Natural killer cell treated with Interleukin-12 subunit alpha and Interleukin-12 subunit beta and Interleukin-15 and Interleukin-18, amount 100 ng/mL, for 72 hours (primary cell): Measurements from ENCODE around the gene HELZ2. TPM values are rescaled to one million over a fixed set of nuclear protein-coding genes. Genes with fewer than 3 reads are reported as not detected.

Source experiments
- ATAC-seq, 2 donors: fragments of 150-1000 bp; cut with Tn5 transposase in 1 of 2; sonication (Bioruptor Pico), chemical (Tn5 transposase) in 1 of 2; 2 replicates each; pipeline ENCODE4 v1.10.0; 2021
- DNase-seq: peaks from one replicate; pipeline ENCODE4 v3.0.0; 2022; ENCODE audit warnings: low spot score
- H3K27ac Mint-ChIP-seq, 2 donors: 1 replicate in 1 of 2; 2 replicates in 1 of 2; pipeline ENCODE4 v1.8.0; 2022; ENCODE audit warnings: mixed read lengths in 2 of 2, mild to moderate bottlenecking in 1 of 2, moderate library complexity in 1 of 2
- H3K27me3 Mint-ChIP-seq, 2 donors: 1 replicate in 1 of 2; 2 replicates in 1 of 2; pipeline ENCODE4 v1.8.0; 2022; ENCODE audit warnings: mixed read lengths in 2 of 2
- H3K36me3 Mint-ChIP-seq: one replicate; pipeline ENCODE4 v1.8.0; 2022; ENCODE audit warnings: mixed read lengths
- H3K4me1 Mint-ChIP-seq, 2 donors: 1 replicate in 1 of 2; 2 replicates in 1 of 2; pipeline ENCODE4 v1.8.0; 2022; ENCODE audit warnings: low read depth in 2 of 2, mixed read lengths in 2 of 2, mild to moderate bottlenecking in 1 of 2
- H3K4me3 Mint-ChIP-seq: one replicate; pipeline ENCODE4 v1.8.0; 2022; ENCODE audit warnings: mixed read lengths
- H3K9me3 Mint-ChIP-seq: 2 replicates; pipeline ENCODE4 v1.8.0; 2022; ENCODE audit warnings: mixed read lengths
- total RNA-seq, 2 donors: library from RNA; stranded (reverse); gene quantifications; one replicate each; pipeline ENCODE4 v1.2.3, GENCODE V29; 2022

The HELZ2 gene
- total RNA-seq, 2 donors from 2014 or later, result 19.6 to 27.6 TPM

DNA sequence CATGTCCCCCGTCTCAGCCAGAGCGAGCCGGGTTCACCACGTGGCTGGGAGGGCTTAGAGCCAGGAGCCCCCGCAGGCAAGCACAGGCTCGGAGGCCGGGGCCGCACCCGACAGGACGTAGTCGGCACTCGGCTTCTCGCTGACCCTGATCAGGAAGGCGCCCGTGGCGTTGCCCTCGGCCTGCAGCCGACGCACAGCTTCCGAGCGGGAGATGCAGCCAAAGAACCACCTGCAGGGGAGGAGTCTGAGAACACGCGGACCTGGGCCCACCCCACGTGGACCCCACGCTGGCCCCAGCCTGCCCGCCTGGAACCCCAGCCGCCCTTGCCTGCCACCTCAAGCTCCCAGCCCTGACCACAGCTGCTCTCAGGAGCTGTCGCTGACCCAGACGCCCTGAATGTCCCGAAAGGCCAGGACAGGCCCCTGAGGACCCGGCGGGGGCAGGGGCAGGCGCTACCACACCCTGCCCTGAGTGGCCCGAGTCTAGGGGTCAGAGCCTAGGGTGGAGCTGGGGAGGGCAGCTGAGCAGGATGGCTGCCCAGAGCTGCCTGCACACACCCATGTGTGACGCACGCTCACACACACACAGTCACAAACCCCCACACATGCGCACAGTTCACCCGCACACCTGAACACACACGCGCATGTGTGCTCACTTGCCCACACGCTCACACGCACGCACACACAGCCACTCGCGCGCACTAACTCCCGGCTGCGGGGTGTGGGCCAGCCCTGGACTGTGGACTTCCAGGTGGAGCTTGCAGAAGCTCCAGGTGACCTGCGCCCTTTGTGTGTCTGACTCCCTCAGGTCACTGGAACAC, 39.0 kb downstream of the HELZ2 start:
- ATAC-seq (no peak), DNase-seq (peak; percentile 34)
- H3K27me3 Mint-ChIP-seq, result peaks cover 0 to 4% of the 10 kb centered on the region in 2 donors
- H3K4me1 Mint-ChIP-seq, result peaks cover 0 to 16% of the 10 kb centered on the region in 2 donors
- H3K9me3 Mint-ChIP-seq, result no peaks in the 10 kb centered on the region
- no peak overlapping the region for H3K27ac Mint-ChIP-seq
- no peak overlapping the region for H3K4me3 Mint-ChIP-seq
- no peaks in the 10 kb centered on the region for H3K36me3 Mint-ChIP-seq

DNA sequence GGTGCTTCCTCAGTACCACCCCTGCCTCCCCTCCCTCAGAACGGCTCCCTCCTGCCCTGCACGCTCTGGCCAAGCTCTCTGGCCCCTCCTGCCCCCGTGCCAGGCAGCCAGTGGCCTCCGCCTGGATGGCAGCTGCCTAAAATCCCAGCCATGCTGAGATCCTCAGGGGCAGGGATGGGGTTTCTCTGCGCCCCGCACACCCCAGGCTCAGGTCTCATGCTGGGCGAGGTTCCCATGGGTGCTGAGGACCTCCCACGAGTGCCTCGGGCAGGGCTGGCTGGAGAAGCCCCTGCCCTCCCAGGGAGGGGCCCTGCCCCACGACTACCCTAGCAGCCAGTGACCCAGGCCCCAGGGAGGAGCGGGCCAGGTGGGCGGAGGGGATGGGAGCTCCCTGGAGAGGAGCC, 39.6 kb downstream of the HELZ2 start:
- Mint-ChIP-seq H3K4me1 (peaks cover 0 to 16% of the 10 kb centered on the region in 2 donors), H3K4me3 (no peak overlapping the region), H3K9me3 (no peaks in the 10 kb centered on the region), H3K27ac (no peak overlapping the region), H3K36me3 (no peaks in the 10 kb centered on the region), H3K27me3 (peaks cover 0 to 4% of the 10 kb centered on the region in 2 donors)
- DNase-seq (peak; percentile 59), ATAC-seq (no peak)

DNA sequence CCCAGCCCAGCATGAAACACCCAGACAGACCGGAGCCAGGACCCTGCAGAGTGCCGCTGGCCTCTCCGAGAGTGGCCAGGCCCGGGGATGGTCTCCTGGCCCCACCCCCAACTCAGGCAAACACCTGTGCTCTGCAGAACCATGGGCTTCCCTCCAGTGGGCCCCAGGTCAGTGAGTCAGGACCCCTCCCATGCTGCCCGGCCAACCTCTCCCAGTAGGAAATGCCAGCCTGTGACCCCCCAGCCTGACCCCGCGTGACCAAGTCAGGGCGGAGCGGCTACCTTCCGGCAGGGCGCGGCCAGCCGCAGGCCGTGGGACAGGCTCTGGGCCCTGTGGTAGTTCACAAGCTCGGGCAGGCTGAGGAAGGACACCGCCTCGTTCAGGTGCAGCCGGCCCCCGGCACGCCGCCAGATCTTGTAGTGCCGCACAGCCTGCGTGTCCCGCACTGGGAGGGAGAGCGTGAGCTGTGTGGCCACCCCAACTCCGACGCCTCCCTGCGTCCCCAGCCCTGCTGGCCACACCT, 40.1 kb downstream of the HELZ2 start:
- ATAC-seq (no peak), DNase-seq (peak; percentile 58)
- H3K9me3 Mint-ChIP-seq, result no peaks in the 10 kb centered on the region

DNA sequence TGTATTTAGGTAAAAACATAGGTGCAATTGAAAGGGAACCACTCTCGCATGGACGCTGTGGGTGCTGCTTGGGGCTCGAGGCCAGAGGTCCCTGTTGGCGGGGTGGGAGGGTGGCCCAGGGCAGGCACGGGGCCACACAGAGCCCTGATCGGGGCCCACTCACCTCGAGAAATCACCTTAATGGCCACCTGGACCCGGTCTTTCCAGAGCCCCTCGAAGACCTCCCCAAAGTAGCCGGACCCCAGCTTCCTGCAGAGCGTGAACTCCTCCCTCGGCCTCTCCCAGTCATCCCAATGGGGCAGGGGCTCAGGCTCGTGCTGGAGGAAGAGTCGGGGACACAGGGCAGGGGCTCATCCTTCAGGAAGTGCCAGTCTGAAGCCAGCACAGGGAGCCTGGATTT, 40.7 kb downstream of the HELZ2 start:
- Mint-ChIP-seq H3K4me3 (no peak overlapping the region), H3K9me3 (no peaks in the 10 kb centered on the region), H3K27me3 (peaks cover 0 to 4% of the 10 kb centered on the region in 2 donors), H3K4me1 (peaks cover 0 to 16% of the 10 kb centered on the region in 2 donors), H3K27ac (no peak overlapping the region), H3K36me3 (no peaks in the 10 kb centered on the region)
- DNase-seq, result peak; percentile 56
- no peak for ATAC-seq

More for the DNA sequence above, 40.1 kb downstream of the HELZ2 start:
- Mint-ChIP-seq H3K27me3 (peaks cover 0 to 4% of the 10 kb centered on the region in 2 donors), H3K36me3 (no peaks in the 10 kb centered on the region), H3K4me3 (no peak overlapping the region), H3K27ac (no peak overlapping the region), H3K4me1 (peaks cover 0 to 16% of the 10 kb centered on the region in 2 donors)

DNA sequence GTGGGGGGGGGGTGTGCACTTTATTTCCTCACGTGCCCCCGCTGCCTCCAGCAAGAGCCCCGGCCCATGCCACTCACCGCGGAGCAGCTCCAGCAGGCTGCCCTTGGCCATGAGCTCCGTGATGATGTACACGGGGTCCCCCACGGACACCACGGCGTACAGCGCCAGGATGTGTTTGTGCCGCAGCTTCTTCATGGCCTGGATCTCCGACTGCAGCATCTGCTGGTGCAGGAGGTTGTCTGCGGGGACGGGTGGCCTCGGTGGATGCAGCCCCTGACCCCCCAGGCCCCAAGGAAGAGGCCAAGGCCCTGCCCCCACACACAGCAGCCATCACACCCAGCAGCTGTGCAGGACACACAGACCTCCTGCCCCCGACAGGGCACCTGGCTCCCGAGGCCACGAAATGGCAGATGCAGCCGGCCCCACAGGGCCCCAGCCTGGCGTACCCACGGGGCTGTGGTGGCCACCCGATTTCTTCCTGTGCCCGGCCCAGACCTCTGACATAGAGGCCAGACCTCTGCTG, 41.5 kb downstream of the HELZ2 start:
- no peak overlapping the region for H3K27ac Mint-ChIP-seq
- DNase-seq (peak; percentile 51), ATAC-seq (no peak)
- no peaks in the 10 kb centered on the region for H3K36me3 Mint-ChIP-seq
- no peak overlapping the region for H3K4me3 Mint-ChIP-seq
- peaks cover 0 to 10% of the 10 kb centered on the region in 2 donors for H3K4me1 Mint-ChIP-seq
- H3K27me3 Mint-ChIP-seq, result peaks cover 0 to 4% of the 10 kb centered on the region in 2 donors
- H3K9me3 Mint-ChIP-seq, result no peaks in the 10 kb centered on the region

DNA sequence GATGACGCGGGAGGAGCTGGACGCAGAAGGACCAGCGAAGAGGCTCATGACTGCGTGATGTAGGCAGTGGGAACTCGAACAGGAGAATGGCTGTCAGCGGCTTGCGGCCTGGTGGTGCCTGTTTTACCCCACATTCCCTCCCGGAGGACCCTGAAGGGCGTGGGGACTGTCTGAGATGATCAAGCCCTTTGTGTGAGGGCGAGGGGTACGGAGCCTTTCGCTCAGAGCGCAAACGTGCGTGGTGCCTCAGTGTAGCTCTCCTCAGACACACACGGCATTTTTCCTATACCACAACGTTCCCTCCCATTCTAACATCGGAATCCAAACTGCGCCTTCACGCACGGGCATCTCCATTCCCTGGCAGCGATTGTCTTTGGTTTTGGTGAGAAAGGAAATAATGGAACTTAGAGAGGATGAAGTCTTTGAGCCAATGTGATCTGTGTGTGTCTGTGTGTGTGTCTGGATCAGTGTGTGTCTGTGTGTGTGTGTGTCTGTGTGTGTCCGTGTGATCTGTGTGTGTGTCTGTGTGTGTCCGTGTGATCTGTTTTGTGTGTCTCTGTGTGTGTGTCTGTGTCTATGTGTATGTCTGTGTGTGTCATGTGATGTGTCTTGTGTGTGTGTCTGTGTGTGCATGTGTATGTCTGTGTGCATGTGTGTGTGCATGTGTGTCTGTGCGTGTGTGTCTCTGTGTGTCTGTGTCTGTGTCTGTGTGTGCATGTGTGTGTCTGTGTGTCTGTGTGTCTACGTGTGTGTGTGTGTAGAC, 42.2 kb downstream of the HELZ2 start:
- DNase-seq (peak; percentile 55), ATAC-seq (no peak)
- peaks cover 0 to 4% of the 10 kb centered on the region in 2 donors for H3K27me3 Mint-ChIP-seq
- H3K4me3 Mint-ChIP-seq, result no peak overlapping the region
- H3K4me1 Mint-ChIP-seq, result peaks cover 0 to 7% of the 10 kb centered on the region in 2 donors
- H3K36me3 Mint-ChIP-seq, result no peaks in the 10 kb centered on the region
- no peaks in the 10 kb centered on the region for H3K9me3 Mint-ChIP-seq
- H3K27ac Mint-ChIP-seq, result no peak overlapping the region

DNA sequence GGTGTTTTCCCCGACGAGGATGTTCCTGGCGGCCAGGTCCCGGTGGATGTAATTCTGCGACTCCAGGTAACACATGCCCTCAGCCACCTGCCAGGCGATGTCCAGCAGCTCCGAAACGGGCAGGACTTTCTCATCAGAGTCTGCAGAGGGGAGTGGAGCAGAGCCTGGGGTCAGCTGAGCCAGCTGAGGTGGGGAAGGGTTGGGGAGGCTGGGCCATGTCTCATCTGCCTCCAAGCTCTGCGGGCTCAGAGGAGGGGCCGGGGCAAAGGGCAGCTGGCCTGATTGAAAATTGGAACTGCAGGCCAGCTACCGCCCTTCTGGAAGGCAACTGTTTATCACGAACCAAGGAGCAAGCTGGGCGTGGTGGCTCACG, 43.3 kb downstream of the HELZ2 start:
- Mint-ChIP-seq H3K4me1 (peaks cover 0 to 4% of the 10 kb centered on the region in 2 donors), H3K9me3 (no peaks in the 10 kb centered on the region)

DNA sequence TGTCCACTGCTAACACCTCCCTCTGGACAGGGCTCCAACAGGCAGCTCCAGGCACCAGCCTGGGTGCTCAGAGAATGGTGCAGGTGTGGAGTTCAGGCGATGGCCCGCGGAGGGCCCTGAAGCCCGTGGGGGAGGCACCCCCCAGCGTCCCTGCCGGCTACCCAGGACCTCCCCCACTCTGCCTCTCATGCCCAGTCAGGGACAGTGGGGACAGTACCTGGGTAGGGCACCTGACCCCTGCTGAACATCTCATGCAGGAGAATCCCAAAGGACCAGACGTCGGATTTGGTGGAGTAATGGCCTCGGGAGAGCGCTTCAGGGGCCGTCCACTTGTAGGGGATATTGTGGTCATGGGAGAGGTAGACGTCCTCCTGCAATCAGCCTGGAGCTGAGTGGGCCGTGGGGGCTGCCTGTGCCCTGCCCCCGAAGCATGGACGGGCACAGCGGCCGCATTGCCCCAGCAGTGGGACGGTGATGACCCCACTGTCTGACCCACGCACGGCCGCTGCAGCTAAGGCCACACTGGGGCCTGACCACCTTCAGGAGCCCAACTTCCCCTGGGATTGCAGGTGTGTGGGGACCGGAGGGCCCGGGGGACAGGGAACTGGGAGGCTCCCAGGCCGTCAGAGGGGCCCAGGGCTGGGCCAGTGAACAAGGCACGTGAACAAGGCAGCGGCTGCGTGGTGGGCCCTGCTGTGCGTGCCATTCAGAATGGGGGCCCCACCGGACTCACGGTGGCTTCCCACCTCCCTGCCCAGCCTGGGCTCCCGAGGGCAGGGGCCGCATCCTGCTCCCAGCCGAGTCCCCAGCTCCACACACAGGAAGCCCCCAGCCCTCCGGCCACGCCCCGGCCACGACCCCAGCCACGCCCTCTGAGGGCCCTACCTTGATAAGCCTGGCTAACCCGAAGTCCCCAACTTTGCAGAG, 43.9 kb downstream of the HELZ2 start:
- no peaks in the 10 kb centered on the region for H3K36me3 Mint-ChIP-seq
- no peak overlapping the region for H3K27ac Mint-ChIP-seq
- H3K27me3 Mint-ChIP-seq, result peaks cover 0 to 4% of the 10 kb centered on the region in 2 donors
- no peak overlapping the region for H3K4me3 Mint-ChIP-seq
- no peak for ATAC-seq
- no peaks in the 10 kb centered on the region for H3K9me3 Mint-ChIP-seq
- peaks cover 0 to 4% of the 10 kb centered on the region in 2 donors for H3K4me1 Mint-ChIP-seq
- DNase-seq, result peak; percentile 31

More for the DNA sequence above, 43.3 kb downstream of the HELZ2 start:
- ATAC-seq (no peak), DNase-seq (peak; percentile 41)
- no peak overlapping the region for H3K4me3 Mint-ChIP-seq
- H3K36me3 Mint-ChIP-seq, result no peaks in the 10 kb centered on the region
- H3K27me3 Mint-ChIP-seq, result peaks cover 0 to 4% of the 10 kb centered on the region in 2 donors
- H3K27ac Mint-ChIP-seq, result no peak overlapping the region

DNA sequence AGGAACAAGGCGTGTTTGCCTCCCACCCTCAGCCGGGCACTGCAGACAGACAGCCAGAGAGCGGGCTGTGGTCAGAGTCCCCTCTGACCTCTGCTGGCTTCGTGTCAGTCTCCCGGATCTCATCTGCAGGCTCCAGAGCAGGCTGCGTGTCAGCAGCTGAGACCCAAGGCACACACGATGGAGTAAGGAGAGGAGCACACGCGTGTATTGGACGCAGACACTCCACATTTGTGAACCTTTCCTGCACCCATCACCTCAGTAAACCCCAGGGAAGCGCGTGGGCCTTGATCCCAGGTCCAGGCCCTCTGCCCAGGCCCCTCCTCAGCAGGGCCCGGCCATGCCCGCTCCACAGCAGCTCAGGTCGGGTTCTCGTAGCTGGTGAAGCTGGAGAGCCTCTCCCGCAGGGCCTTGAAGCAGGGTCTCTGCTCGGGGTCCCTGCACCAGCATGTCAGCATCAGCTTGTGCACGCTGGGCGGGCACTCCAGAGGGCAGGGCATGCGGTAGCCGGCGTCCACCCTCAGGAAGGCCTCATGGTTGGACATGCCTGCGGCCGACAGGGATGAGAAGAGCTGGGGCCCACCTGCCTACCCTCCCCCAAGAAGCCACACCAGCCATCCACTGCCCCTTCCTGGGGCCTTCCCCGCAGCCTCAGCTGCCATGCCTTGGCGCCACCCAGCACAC, 44.7 kb downstream of the HELZ2 start:
- Mint-ChIP-seq H3K4me3 (no peak overlapping the region), H3K27ac (no peak overlapping the region), H3K9me3 (no peaks in the 10 kb centered on the region), H3K27me3 (peaks cover 0 to 4% of the 10 kb centered on the region in 2 donors), H3K4me1 (peaks cover 0 to 4% of the 10 kb centered on the region in 2 donors), H3K36me3 (no peaks in the 10 kb centered on the region)
- DNase-seq, result no peak
- ATAC-seq, result no peak

DNA sequence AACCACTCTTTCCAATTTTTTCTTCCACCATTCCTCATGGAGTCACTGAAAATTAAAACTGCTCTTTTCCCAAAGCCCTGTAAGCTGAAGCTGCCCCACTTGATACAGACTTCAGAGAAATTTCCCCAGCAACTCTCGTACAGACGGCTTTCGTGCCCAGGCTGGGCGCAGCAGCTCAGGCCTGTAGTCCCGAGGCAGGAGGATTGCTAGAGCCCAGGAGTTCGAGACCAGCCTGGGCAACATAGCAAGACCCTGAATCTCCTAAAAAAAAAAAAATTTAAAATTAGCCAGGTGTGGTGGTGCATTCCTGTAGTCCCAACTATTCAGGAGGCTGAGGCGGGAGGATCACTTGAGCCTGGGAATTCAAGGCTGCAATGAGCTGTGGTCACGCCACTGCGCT, 46.9 kb downstream of the HELZ2 start:
- H3K4me3 Mint-ChIP-seq, result no peak overlapping the region
- no peak for ATAC-seq
- peak; percentile 26 for DNase-seq
- H3K4me1 Mint-ChIP-seq, result peaks cover 4 to 6% of the 10 kb centered on the region in 2 donors
- no peaks in the 10 kb centered on the region for H3K36me3 Mint-ChIP-seq
- no peaks in the 10 kb centered on the region for H3K9me3 Mint-ChIP-seq
- no peak overlapping the region for H3K27ac Mint-ChIP-seq
- peaks cover 0 to 3% of the 10 kb centered on the region in 2 donors for H3K27me3 Mint-ChIP-seq

DNA sequence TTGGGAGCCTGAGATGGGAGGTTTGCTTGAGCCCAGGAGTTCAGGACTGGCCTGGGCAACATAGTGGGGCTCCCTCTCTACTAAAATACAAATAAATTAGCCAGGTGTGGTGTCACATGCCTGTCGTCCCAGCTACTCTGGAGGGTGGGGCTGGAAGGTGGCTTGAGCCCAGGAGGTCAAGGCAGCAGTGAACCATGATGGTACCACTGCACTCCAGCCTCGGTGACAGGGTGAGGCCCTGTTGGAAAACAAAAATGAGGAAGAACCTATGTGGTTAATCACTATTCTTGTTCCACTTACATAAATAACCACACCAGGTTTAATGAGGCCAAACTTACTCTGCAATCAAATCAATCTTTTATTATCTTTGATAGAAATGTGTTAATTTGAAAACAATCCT, 48.1 kb downstream of the HELZ2 start:
- Mint-ChIP-seq H3K9me3 (no peaks in the 10 kb centered on the region), H3K36me3 (no peaks in the 10 kb centered on the region), H3K4me1 (peaks cover 4 to 6% of the 10 kb centered on the region in 2 donors), H3K4me3 (no peak overlapping the region), H3K27ac (no peak overlapping the region), H3K27me3 (no peaks in the 10 kb centered on the region)
- DNase-seq (peak; percentile 31), ATAC-seq (no peak)

DNA sequence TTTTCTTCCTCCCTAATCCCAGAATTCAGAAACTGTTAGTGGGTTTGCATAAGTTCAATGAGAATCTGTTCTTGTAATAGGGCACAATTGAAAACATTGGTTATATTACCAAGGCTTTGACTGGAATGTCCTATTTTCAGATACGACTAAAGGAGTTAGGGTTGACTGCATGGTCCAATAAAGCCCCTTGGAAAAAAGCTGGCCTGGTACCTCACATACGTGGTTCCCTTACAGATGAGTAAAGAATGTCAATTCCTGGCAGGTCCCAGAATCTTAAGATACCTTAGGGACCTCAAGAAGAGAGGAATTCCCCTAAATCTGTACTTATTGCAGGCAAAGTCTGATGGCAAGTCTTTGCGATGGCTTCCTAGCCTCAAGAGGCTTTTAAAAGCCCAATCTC, 48.9 kb downstream of the HELZ2 start:
- H3K4me1 Mint-ChIP-seq, result peaks cover 4 to 6% of the 10 kb centered on the region in 2 donors
- no peaks in the 10 kb centered on the region for H3K27me3 Mint-ChIP-seq
- H3K4me3 Mint-ChIP-seq, result no peak overlapping the region
- ATAC-seq (no peak), DNase-seq (no peak)
- H3K9me3 Mint-ChIP-seq, result no peaks in the 10 kb centered on the region
- no peaks in the 10 kb centered on the region for H3K36me3 Mint-ChIP-seq
- no peak overlapping the region for H3K27ac Mint-ChIP-seq
